HCT116 (cell line): ENCODE measurements around the gene CLRN3.

ENCODE experiments used
- EGR1 ChIP-seq: IDR thresholded peaks from 2 replicates; pipeline ENCODE4 v1.6.1; 2012; ENCODE audit warnings: low read depth
- EZH2 ChIP-seq: fragments of 200-600 bp; sonication (generic); IDR thresholded peaks from 2 replicates; pipeline ENCODE4 v1.6.1; 2017; ENCODE audit warnings: antibody characterized with exemption, mixed run types
- FOSL1 ChIP-seq: IDR thresholded peaks from 2 replicates; pipeline ENCODE4 v1.6.1; 2012; ENCODE audit warnings: low read depth
- JUND ChIP-seq: IDR thresholded peaks from 2 replicates; pipeline ENCODE4 v1.6.1; 2012
- POLR2A ChIP-seq: IDR thresholded peaks from 2 replicates; pipeline ENCODE4 v1.7.0; 2011; ENCODE audit warnings: borderline replicate concordance; ENCODE audit not compliant: insufficient read depth, insufficient read length; ENCODE audit errors: extremely low read depth
- POLR2AphosphoS5 ChIP-seq: IDR thresholded peaks from 2 replicates; pipeline ENCODE4 v1.6.1; 2011; ENCODE audit warnings: mild to moderate bottlenecking, low read depth, low read length, moderate library complexity
- REST ChIP-seq: IDR thresholded peaks from 2 replicates; pipeline ENCODE4 v1.6.1; 2012; ENCODE audit warnings: low read depth
- TCF7L2 ChIP-seq: IDR thresholded peaks from 2 replicates; pipeline ENCODE4 v1.7.0; 2011; ENCODE audit warnings: borderline replicate concordance, inconsistent platforms; ENCODE audit not compliant: insufficient read depth, insufficient read length; ENCODE audit errors: extremely low read depth
- ZFX ChIP-seq: fragments of 450-650 bp; IDR thresholded peaks from 2 replicates; pipeline ENCODE4 v1.6.1; 2017
- ZNF274 ChIP-seq: fragments of 200-500 bp; sonication (Bioruptor generic); IDR thresholded peaks from 2 replicates; pipeline ENCODE4 v1.6.1; 2014; ENCODE audit warnings: mild to moderate bottlenecking, low read depth, low read length, inconsistent platforms
- TF ChIP-seq, protein P1 (sequence below), 3 experiments: fragments of 200-600 bp in 1 of 3; sonication (generic) in 1 of 3; IDR thresholded peaks in 2 of 3; conservative IDR thresholded peaks in 1 of 3; 2 replicates each; pipeline ENCODE4 v1.5.1; 2012 to 2017; ENCODE audit warnings: low read depth in 2 of 3, low read length in 2 of 3, antibody characterized with exemption in 1 of 3, borderline replicate concordance in 1 of 3, control low read depth in 1 of 3, mild to moderate bottlenecking in 1 of 3, mixed read lengths in 1 of 3, mixed run types in 1 of 3, moderate library complexity in 1 of 3; ENCODE audit not compliant: insufficient read depth in 1 of 3
- TF ChIP-seq, protein P2 (sequence below): IDR thresholded peaks from 2 replicates; pipeline ENCODE4 v1.6.1; 2012

DNA sequence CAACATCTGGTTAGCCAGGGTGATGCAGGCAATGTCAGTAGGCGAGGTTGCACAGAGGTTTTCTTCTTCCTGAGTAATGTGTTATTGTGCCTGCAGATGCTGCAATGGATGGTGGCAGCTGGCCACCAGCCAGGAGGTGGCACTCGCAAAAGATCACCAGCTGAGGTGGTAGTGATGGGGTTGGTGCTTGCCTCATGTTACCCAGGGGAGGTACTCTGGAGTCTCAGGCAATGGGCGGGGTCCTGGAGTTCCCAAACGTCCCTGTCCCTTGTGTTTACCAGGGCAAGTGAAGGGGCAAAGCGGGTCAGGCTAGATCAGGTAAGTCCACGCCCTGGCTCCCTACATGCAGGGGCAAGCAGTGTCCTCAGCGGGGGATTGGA is 21.1 kb downstream of the CLRN3 start:
- TF ChIP-seq POLR2AphosphoS5, result no peak
- TF ChIP-seq, protein P1, sequence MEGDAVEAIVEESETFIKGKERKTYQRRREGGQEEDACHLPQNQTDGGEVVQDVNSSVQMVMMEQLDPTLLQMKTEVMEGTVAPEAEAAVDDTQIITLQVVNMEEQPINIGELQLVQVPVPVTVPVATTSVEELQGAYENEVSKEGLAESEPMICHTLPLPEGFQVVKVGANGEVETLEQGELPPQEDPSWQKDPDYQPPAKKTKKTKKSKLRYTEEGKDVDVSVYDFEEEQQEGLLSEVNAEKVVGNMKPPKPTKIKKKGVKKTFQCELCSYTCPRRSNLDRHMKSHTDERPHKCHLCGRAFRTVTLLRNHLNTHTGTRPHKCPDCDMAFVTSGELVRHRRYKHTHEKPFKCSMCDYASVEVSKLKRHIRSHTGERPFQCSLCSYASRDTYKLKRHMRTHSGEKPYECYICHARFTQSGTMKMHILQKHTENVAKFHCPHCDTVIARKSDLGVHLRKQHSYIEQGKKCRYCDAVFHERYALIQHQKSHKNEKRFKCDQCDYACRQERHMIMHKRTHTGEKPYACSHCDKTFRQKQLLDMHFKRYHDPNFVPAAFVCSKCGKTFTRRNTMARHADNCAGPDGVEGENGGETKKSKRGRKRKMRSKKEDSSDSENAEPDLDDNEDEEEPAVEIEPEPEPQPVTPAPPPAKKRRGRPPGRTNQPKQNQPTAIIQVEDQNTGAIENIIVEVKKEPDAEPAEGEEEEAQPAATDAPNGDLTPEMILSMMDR (IDR thresholded peaks at IDR 0.05 in 2 of 3, conservative IDR thresholded peaks at IDR 0.05 in 1 of 3; ENCODE audit: borderline replicate concordance in 1 of 3, insufficient read depth in 1 of 3, low read depth in 2 of 3, low read length in 2 of 3), result no peak
- TF ChIP-seq EZH2, result no peak
- TF ChIP-seq FOSL1, result no peak
- no peak for TF ChIP-seq ZFX
- no peak for TF ChIP-seq REST
- no peak for TF ChIP-seq JUND
- TF ChIP-seq ZNF274, result no peak
- TF ChIP-seq POLR2A, result no peak
- TF ChIP-seq, protein P2, sequence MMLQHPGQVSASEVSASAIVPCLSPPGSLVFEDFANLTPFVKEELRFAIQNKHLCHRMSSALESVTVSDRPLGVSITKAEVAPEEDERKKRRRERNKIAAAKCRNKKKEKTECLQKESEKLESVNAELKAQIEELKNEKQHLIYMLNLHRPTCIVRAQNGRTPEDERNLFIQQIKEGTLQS, result no peak
- TF ChIP-seq TCF7L2, result no peak
- no peak for TF ChIP-seq EGR1
